ENCODE results near the gene TTC28. TPM values are rescaled to one million over a fixed set of nuclear protein-coding genes. Genes with fewer than 3 reads are reported as not detected.

Gene TTC28
- total and polyA plus RNA-seq, 2 donors (not counting 1 experiment from before 2014, with no cell fraction given) = 8.2 to 31.4 TPM

GRCh38 chr22:28593299-28593698 is 86.3 kb downstream of the TTC28 start:
- H3K9me3 ChIP-seq (ENCODE audit: control insufficient read depth, insufficient read depth, low read depth, low read length) = no peaks in the 10 kb centered on the region
- TF ChIP-seq EZH2 (IDR thresholded peaks at IDR 0.05; ENCODE audit: low read length, missing control alignments) (no peak), CTCF (conservative IDR thresholded peaks at IDR 0.05 in 1 of 2, IDR thresholded peaks at IDR 0.05 in 1 of 2; ENCODE audit: low read depth in 1 of 2, low read length in 2 of 2) (no peak)

GRCh38 chr22:28589102-28589750 is 90.4 kb downstream of the TTC28 start:
- Histone ChIP-seq H3K79me2 (ENCODE audit: control insufficient read depth, insufficient read depth, low read length) (no peaks in the 10 kb centered on the region), H2AFZ (ENCODE audit: low read length) (no peak overlapping the region), H3K4me3 (replicated peaks in 1 of 4; ENCODE audit: control extremely low read depth in 1 of 4, insufficient read depth in 1 of 4, low read depth in 3 of 4, low read length in 4 of 4) (no peak overlapping the region), H3K36me3 (ENCODE audit: control insufficient read depth, insufficient read depth, low read length) (no peaks in the 10 kb centered on the region), H3K4me1 (ENCODE audit: control insufficient read depth, extremely low read depth, insufficient read depth, low read length) (no peaks in the 10 kb centered on the region), H3K27me3 (ENCODE audit: control insufficient read depth, insufficient read depth, low read length) (no peaks in the 10 kb centered on the region), H3K4me2 (ENCODE audit: extremely low read depth, insufficient read depth, low read length) (no peak overlapping the region), H3K9ac (ENCODE audit: insufficient read depth, low read length) (no peak overlapping the region), H4K20me1 (ENCODE audit: control insufficient read depth, extremely low read depth, insufficient read depth, low read length) (no peaks in the 10 kb centered on the region), H3K27ac (ENCODE audit: insufficient read depth, low read length) (no peak overlapping the region), H3K9me3 (ENCODE audit: control insufficient read depth, insufficient read depth, low read depth, low read length) (no peaks in the 10 kb centered on the region)
- peak in 1 of 2 donors; percentile 9 for DNase-seq (ENCODE audit: low read depth in 2 of 2)
- TF ChIP-seq EZH2 (IDR thresholded peaks at IDR 0.05; ENCODE audit: low read length, missing control alignments) (no peak), CTCF (conservative IDR thresholded peaks at IDR 0.05 in 1 of 2, IDR thresholded peaks at IDR 0.05 in 1 of 2; ENCODE audit: low read depth in 1 of 2, low read length in 2 of 2) (no peak)

More at GRCh38 chr22:28593299-28593698, 86.3 kb downstream of the TTC28 start:
- Histone ChIP-seq H3K36me3 (ENCODE audit: control insufficient read depth, insufficient read depth, low read length) (no peaks in the 10 kb centered on the region), H2AFZ (ENCODE audit: low read length) (no peak overlapping the region), H3K79me2 (ENCODE audit: control insufficient read depth, insufficient read depth, low read length) (no peaks in the 10 kb centered on the region), H3K27ac (ENCODE audit: insufficient read depth, low read length) (no peak overlapping the region), H3K4me3 (replicated peaks in 1 of 4; ENCODE audit: control extremely low read depth in 1 of 4, insufficient read depth in 1 of 4, low read depth in 3 of 4, low read length in 4 of 4) (no peak overlapping the region), H3K27me3 (ENCODE audit: control insufficient read depth, insufficient read depth, low read length) (no peaks in the 10 kb centered on the region), H3K4me2 (ENCODE audit: extremely low read depth, insufficient read depth, low read length) (no peak overlapping the region), H3K9ac (ENCODE audit: insufficient read depth, low read length) (no peak overlapping the region), H3K4me1 (ENCODE audit: control insufficient read depth, extremely low read depth, insufficient read depth, low read length) (no peaks in the 10 kb centered on the region), H4K20me1 (ENCODE audit: control insufficient read depth, extremely low read depth, insufficient read depth, low read length) (no peaks in the 10 kb centered on the region)
- DNase-seq (ENCODE audit: low read depth in 2 of 2) = no peak

GRCh38 chr22:28585324-28585723 is 94.3 kb downstream of the TTC28 start:
- no peak overlapping the region for H2AFZ ChIP-seq (ENCODE audit: low read length)
- no peak for TF ChIP-seq CTCF (conservative IDR thresholded peaks at IDR 0.05 in 1 of 2, IDR thresholded peaks at IDR 0.05 in 1 of 2; ENCODE audit: low read depth in 1 of 2, low read length in 2 of 2)
- TF ChIP-seq EZH2 (IDR thresholded peaks at IDR 0.05; ENCODE audit: low read length, missing control alignments) = no peak
- no peaks in the 10 kb centered on the region for H3K27me3 ChIP-seq (ENCODE audit: control insufficient read depth, insufficient read depth, low read length)
- H3K9ac ChIP-seq (ENCODE audit: insufficient read depth, low read length) = no peak overlapping the region
- H3K4me1 ChIP-seq (ENCODE audit: control insufficient read depth, extremely low read depth, insufficient read depth, low read length) = peaks cover 3% of the 10 kb centered on the region
- H3K27ac ChIP-seq (ENCODE audit: insufficient read depth, low read length) = no peak overlapping the region
- H3K4me3 ChIP-seq (replicated peaks in 1 of 4; ENCODE audit: control extremely low read depth in 1 of 4, insufficient read depth in 1 of 4, low read depth in 3 of 4, low read length in 4 of 4) = no peak overlapping the region
- DNase-seq (ENCODE audit: low read depth in 2 of 2) = no peak
- H3K9me3 ChIP-seq (ENCODE audit: control insufficient read depth, insufficient read depth, low read depth, low read length) = no peaks in the 10 kb centered on the region
- H3K36me3 ChIP-seq (ENCODE audit: control insufficient read depth, insufficient read depth, low read length) = no peaks in the 10 kb centered on the region
- H3K4me2 ChIP-seq (ENCODE audit: extremely low read depth, insufficient read depth, low read length) = no peak overlapping the region
- H4K20me1 ChIP-seq (ENCODE audit: control insufficient read depth, extremely low read depth, insufficient read depth, low read length) = no peaks in the 10 kb centered on the region
- H3K79me2 ChIP-seq (ENCODE audit: control insufficient read depth, insufficient read depth, low read length) = no peaks in the 10 kb centered on the region
